ENCODE data around the gene KERA.

Gene KERA

DNA sequence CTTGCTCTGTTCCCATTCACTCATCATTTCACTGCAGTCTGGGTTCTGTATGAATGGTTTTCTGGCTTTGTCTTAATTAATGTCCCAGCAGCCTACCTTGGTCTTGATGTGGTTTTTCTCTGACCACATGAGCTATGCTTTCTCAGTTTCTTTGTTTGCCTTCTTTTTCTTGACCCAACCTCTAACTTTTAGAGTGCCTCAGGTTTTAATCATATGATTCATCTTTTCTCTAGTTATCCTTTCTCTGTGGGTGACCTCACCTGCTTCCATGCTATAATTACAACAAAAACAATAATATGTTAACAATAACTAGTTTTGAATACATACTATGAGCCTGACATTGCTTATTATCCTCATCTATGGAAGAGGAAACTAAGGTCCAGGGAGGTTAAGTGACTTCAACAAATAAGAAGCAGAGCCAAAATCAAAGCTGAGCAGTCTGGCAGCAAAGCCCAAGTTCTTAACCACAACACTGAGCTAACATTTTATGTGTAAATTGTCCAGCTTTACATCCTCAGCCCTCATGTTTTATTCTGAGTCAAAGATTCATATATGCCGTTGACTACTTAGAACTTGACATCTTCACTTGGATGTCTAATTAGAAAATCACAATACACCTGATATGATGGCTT lies 48.4 kb downstream of the KERA start:
- DNase-seq (ENCODE audit: low read depth in 2 of 2), result no peak

- DNase-seq (ENCODE audit: low read depth in 2 of 2), result no peak
These were observed 50.1 kb downstream of the KERA start for GRCh38 chr12:91007531-91008290.

DNA sequence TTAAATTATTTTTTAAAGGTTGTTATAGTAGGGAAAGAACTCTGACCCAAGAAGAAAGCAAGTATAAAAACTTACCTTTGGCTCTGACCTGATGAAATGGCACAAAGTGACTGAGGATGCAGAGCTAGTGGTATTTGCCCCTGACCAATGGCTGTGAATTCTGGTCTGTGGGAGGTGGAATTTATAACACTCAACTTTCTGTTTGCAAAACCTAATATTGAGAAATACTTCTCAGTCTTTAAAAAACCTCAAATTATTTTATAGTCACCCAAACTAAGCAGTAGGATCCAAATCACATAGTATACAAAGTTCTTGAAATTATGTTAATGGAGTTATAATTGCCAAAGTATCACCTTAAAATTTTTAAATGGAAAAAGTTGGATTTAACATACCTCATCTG lies 53.0 kb downstream of the KERA start, which contains the start of gene EPYC:
EPYC (minus strand) TSS at position 101 of the 400 bp plus-strand sequence. CDS start 2,407 bp downstream, outside the sequence.
- DNase-seq (ENCODE audit: low read depth in 2 of 2), result no peak

- DNase-seq (ENCODE audit: low read depth in 2 of 2), result no peak
These were observed 54.1 kb downstream of the KERA start for GRCh38 chr12:91003737-91004136.

DNA sequence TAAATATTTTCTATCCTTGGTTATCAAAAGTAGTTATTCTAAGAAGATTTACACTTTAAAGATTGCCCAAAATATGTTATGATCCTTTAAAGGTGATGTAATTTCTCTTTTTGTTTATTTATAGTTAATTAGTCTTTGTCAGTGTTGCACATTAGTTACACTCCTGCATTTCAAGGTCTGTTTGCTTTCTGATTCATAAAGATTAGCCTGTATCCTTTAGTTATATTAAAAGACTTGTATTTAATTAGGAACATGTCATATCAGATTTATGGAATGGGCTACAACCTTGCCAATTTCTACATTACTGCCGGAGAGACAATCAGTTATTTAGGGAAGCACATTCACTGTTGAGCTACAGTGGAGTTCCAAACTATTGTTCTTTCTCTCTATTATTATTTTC lies 56.5 kb downstream of the KERA start:
- DNase-seq (ENCODE audit: low read depth in 2 of 2), result no peak

Data from stimulated activated CD8-positive, alpha-beta memory T cell treated with anti-CD3 and anti-CD28 coated beads, Interleukin-7, amount 100 ng/mL, for 1 hour (primary cell).